Measurements from ENCODE around the gene NEUROD1.

The NEUROD1 gene

DNA sequence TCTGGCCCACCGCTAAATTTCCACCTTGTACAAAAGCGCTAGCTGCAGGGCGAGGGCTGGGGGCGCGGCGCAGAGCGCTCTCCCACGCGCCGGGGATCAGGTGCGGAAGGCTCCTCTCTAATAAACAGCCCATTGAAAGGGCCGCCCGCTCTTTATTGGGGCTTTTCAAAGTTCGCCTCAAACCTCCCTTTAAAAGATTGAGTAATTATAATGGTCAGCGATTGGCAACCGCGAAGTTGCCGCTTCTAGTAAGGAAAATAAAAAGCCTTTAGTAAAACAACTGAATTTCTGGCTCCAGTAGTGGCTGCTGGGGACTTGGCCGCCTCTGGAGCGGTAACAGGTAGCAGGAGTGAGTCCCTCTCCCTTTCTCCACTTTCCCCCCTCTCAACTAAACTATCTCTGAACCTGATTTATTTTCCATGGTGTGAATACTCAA, 755 bp downstream of the NEUROD1 start:
- DNase-seq: no peak

DNA sequence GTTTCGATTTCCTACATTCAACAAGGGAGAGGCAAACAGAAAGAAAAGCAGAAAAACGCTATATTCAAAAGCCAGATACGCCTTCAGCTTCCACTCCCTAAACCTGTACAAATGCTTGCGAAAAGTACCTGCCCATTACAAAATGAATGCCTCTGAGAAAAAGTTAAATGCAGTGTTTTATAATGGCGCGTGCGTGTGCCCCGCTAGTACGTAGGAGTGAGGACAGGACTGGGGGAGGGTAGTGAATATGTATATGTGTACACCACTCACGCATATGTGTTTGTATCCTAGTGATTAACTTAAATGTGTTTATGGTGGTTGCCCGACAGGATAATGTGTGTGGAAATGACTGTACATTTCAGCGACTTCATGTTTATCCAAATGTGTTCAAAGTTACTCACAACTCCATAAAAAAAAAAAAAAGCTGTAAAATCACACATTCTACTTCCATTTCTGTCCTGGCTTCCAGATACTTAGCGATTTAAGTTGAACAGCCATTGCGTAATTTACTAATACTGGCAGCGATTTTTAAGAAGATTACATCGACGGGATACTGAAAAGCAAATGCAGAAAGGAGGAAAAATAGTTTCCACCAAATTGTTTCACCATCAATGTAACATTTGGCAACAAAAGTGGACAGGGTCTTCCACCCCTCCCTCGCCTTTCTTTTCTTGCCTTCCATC, 1.3 kb downstream of the NEUROD1 start:
- DNase-seq: no peak

DNA sequence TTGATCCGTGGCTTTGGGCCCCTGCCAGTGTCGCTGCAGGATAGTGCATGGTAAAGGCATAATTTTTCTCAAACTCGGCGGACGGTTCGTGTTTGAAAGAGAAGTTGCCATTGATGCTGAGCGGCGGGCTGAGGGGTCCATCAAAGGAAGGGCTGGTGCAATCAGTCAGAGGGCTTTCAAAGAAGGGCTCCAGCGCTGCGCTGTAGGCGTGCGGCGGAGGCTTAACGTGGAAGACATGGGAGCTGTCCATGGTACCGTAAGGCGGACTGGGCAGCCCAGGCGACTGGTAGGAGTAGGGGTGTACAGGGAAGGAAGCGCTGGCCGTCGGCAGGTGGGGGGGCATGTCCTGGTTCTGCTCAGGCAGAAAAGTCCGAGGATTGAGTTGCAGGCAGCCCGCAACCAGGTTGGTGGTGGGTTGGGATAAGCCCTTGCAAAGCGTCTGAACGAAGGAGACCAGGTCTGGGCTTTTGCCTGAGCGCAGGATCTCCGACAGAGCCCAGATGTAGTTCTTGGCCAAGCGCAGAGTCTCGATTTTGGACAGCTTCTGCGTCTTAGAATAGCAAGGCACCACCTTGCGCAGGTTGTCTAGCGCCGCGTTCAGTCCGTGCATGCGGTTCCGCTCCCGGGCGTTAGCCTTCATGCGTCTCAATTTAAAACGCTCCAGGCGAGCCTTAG, 2.3 kb downstream of the NEUROD1 start:
- DNase-seq: peak; percentile 65

DNA sequence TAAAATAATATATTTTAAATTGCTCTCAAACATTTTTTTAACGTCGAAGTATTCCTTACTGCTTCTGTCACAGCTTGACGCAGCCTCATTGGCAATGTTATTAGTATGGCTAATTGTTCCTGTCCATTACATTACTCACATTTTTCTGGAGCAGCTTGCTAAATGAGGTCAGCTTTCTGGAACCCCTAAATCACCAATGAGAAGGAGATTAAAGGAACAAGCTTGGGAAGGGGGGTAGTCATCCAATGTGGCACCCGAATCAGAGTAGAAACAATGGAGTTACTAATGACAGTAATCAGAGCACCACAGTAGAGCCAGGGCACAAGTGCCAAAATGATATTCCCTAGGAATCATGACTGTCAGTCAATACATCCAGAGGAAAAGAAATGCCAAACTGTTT, 5.1 kb downstream of the NEUROD1 start:
- DNase-seq: peak; percentile 91

DNA sequence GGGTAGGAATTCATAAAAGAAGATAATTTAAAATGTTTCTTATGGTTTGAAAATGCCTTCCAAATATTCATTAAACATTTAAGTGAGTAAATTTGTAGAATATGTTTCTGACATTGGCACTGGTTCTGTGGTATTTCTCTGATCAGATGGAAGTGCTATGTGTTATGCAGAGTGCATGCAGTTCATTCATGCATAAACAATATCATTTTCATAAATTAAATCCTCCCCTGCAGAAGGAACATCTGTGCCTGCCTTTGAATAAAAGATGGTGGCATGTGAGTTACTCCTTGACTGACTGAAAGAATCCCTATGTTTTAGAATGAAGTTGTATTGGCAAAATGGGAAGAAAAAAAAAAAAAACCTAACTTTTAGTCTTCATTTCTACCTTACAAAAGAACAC, 5.9 kb downstream of the NEUROD1 start:
- DNase-seq: peak; percentile 88

DNA sequence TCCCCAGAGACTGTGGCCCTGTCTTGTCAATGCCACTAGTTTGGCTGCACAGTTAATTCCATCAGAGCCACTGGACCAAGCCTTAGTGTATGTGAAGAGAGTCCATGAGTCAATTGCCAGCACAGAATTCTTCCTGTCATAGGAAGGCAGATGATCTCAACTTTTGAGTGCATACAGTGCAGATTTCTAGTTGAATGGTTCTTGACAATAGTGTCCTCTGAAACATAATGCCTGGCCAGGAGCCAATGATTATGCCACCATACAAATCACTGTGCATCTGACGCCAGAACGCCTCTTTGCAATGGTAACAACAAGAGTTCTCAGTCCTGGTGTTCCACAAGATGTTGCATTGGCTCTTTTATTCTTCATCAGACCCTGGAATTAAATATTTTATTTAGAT, 7.1 kb downstream of the NEUROD1 start:
- peak; percentile 94 for DNase-seq

DNA sequence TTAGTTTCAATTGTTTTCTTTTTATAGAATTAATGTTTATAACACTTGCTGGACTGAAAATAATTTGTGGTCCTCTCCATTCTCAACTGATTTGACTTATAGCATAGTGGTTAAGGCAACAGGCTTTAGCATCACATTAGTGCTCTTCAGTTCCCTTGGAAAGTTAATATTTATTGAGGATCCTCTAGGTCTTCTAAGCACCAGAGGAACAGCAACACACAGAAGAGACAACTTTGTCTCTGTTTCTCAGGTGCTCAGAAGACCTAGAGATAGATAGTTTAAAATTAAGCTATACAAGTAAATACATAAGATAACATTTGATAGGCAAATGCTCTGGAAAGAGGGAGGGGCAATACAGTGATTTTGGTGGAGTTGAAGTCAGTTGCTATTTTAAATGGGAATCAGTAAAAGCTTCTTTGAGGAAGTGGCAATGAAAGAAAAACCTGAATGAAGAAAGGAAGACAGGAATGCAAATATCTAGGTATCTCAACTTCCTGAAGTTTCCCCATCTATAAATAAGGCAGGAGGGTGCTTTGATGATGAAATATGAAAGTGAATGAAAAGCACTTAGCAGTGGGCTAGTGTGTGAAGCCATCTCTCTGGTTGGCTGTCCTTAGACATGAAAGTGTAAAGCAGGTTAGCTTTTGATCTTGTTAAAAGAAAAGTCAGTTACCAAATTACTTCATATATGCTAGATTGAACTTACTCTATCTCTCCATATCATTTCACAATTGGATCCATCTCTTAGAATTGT, 7.9 kb downstream of the NEUROD1 start:
- DNase-seq: no peak

DNA sequence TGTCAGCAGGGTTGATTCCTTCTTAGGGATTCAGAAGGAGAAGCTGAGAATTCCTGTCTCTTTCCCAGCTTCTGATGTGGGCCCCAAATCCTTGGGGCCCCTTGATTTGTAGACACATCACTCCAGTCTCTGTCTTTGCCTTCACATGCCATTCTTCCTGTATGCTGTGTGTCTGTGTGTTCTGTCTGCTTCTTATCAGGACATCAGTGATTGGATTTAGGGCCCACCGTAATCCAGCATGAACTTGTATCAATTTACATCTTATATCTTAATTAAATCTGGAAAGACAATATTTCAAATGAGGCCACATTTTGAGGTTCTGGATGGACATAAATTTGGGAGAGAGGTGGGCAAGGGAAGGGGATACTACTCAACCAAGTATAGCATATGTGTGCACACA, 9.7 kb downstream of the NEUROD1 start:
- no peak for DNase-seq

DNA sequence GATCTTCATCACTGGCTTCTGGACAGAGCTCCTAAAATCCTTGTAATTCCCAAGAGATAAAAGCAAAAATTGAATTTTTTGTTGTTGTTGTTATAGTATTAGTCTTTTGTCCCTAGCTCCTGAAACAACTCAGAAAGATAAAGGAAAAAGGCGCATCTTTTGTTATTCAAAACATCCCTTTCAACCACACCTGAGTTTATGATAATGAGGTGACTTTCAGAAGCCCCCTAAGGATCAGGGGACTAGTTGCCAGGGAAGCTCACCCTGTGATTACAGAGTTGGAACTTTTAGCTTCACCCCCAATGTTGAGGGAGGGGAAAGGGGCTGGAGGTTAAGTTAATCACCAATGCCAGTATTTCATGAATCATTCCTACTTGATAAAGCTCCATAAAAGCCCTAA, 13.1 kb downstream of the NEUROD1 start:
- DNase-seq: no peak

DNA sequence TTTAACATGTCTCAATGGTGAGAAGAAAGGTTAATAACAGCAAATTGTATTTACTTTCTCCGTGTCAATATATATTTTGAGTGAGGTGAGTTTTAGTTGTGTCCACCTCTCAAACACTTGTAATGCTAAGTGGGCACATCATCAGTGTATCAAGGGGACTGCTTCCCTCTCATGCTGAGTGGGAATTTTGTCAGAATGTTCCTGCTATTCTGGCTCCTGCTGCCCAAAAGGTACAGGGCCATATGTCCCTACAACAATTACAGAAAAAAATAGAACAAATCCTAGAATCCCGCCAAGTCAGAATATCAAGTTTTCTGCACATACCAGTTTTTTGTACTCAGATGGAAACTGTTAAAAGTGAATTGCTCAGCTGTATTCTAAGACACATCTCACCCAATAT, 18.0 kb downstream of the NEUROD1 start:
- no peak for DNase-seq

DNA sequence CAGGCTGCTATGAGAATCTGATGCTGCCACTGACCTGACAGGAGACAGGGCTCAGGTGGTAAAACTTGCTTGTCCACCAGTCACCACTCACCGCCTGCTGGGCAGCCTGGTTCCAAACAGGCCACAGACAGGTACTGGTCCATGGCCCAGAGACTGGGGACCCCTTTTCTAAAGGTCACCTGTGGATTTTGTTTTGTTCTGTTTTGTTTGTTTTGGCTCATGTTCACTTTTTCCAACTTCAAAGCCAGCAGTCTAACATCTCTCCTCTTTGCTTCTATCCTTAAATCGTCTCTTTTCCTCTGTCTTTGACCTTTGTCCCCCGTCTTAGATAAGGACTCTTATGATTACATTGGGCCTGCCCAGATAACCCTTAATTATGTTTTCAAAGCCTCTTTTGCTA, 20.1 kb downstream of the NEUROD1 start:
- no peak for DNase-seq

DNA sequence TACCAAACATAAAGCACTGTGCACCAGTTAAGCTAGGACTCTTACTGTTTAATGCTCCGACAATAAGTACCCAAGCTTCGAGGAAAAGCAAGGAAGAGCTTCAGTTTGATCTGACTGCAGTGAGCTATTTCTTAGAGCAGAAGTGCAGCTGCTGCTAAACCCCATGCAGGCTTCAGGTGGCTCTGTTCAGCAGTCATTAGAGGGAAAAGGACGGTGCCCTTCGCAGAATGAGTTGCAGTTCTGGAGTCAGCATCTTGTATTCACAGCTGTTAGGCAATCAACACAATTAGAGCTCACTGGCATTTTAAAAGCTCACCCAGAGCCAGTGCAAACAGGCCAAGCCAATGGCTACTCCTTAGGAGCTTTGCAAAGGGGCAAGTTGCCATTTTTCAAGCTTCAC, 21.9 kb downstream of the NEUROD1 start:
- peak; percentile 48 for DNase-seq

DNA sequence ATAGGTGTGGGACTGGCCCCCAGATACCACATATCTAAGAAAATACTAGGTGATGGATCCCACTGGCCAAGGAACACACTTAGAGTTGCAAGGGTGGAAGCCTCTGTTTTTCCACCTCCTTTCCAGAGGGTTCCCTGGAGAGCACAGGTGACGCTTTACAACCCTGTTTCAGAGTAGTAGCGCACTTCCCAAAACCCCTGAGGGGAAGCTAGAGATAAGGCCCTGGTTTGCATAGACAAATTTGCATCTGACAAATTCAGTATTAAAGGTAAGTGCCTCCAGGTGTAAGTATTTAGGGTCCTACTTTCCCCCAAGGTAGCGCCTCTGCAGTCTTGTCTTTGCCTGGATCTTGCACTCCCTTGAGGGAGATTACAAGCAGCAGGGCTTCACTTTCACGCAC, 22.9 kb downstream of the NEUROD1 start:
- no peak for DNase-seq

DNA sequence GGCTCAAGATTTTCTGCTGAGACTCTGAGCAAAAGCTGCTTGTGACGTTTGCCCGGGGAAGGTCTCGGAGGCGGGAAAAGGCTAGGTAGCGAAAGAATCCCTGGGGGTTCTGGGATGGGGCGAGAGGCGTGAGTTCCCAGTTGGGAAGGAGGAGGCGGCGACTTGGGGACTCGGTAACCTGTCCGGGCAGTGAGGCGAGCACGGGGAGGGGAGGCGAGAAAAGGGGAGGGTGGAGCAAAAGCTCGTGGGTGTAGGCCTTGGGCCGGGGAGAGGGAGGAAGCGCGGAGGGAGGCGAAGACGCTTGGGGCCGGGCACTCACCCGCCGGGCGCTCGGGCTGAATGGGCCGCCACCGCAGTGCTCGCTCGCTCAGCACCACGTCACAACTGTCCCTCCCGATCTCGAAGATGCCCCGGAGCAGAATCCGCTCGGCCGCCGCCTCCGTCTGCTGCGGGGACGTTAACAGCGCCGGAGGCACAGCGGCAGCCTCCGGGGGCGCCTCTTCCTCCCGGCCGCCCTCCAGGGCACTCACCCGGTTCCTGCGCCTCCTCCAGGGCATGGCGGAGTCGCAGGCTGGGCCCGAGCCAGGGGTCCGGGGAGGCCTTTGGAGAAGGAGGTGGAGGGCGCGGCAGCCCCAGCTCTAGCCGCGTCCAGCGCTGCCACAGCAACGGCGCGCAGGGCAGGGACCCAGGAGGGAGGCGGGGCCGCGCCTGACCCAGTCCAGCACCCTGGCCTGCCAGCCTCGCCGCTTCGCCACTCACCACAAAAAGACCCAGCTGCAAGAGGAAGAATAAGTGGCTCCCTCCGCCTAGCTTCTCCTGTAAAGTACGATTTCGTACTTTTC, 23.6 kb downstream of the NEUROD1 start, which contains the start of gene CERKL:
TSS of gene CERKL (minus strand) at position 656 of the 842 bp plus-strand sequence. CDS start at position 557, 99 bp downstream.
- DNase-seq: no peak

DNA sequence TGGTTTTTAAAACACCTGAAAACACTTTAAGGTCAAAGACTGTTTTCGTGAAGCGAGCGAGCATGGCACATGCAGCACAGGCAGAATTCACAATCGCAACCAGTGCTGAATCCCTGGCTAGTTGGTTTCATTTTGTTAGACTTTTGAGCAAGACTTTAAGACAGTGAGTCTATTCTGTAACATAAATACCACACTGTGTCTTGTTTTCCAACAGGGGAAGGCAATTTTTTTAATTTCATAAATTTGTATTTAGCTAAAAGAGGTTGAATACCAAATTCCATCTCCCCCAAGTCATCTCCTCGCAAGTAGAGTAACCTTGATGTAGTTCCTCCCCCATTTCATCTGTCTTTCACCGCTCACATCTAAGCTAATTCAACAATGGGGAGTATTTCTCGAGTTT, 24.8 kb downstream of the NEUROD1 start:
- no peak for DNase-seq

DNA sequence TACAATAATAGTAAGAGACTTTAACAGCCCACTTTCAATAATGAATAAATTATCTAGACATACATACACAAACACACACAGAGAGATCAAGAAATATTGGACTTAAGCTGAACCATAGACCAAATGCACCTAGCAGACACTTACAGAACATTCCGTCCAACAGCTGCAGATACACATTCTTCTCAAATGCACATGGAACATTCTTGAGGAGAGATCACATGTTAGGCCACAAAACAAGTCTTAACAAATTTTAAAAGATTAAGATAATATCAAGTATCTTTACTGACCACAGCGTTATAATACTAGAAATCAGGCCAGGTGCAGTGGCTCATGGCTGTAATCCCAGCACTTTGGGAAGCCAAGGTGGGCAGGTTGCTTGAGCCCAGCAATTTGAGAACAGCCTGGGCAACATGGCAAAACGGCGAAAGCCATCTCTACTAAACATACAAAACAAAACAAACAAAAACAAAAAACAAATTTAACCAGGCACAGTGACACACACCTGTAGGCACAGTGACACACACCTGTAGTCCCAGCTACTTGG, 30.8 kb downstream of the NEUROD1 start:
- DNase-seq: no peak

DNA sequence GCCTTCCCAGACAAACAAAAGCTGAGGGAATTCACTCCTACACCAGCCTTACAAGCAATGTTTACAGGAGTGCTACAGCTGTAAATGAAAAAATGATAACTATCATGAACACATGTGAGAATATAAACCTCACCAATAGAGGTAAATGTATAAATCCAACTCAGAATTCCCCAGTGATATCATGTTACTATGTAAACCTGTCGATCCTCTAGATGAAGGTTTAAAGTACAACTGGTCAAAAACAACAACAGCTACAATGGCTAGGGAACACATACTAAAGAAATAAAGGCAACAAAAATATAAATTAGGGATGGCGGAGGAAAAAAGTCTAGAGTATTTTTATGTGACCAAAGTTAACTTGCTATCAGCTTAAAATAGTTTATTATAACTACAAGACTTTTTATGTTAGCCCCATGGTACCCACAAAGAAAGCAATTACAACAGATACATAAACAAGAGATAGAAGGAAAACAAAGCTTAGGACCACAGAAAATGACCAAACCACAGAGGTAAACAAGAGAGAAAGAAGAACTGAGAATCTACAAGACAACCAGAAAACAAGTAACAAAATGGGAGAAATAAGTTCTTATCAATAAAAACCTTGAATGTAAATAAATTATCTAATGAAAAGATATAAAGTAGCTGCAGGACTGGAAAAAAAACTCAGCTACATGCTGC, 31.7 kb downstream of the NEUROD1 start:
- no peak for DNase-seq

DNA sequence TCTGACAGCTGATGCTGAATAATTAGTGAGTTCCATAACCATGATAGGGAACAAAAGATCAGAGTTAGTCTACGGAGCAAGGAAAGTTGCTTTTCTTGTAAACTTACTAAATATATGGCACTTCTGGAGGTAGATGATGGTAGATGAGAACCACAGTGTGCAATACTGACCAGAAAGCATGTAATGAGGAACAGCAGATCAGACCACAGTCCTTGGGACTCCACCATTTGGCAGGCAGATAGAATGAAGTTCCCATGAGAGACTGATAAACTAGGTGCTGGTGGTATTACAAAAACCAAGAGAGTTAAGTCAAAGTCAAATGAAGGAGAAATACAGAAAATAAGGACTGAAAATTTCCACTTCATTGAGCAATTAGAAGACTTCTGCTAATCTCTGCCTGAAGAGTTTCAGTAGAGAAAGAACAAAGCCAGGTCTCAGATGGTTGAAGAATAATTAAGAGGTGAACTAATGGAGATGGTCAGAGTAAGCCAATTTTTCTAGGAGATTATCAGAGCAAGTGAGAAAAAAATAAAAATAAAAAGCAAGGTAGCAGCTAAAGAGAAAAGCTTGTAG, 33.8 kb downstream of the NEUROD1 start:
- no peak for DNase-seq

DNA sequence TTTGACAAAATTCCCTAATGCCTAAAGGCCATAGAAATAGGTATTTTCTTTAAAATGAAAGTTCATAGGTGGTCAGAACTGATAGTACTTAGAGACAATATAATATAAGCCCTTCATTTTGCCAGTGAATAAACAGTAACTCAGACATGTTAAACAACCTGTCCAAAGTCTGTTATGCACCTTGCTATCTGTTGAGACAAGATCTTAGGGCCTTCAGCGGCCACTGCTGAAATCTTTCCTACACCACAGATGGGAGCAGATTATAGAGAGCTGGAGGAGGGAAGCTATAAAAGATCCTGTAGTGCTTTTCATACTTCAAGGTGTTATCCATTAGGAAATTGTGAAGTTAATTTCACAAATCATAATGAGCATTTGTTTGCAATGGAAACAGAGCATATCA, 37.2 kb downstream of the NEUROD1 start:
- DNase-seq: no peak

DNA sequence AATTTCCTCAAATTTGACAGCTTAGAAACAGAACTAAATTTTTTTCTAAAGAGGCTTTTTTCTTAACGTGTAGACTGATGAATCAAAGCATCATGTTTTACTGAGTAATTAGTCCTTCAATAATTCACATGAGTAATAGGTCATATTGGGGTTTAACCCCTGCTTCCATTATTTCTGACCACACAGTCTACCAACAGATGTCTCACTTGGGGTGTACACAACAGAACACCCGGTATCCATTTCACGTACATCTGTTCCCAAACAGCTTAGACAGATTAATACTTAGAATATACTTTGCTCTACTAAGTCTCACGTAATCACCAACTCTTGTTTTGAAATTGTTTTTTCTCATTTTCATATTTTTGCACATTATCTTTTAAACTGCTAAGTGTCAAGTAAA, 38.2 kb downstream of the NEUROD1 start:
- peak; percentile 43 for DNase-seq

DNA sequence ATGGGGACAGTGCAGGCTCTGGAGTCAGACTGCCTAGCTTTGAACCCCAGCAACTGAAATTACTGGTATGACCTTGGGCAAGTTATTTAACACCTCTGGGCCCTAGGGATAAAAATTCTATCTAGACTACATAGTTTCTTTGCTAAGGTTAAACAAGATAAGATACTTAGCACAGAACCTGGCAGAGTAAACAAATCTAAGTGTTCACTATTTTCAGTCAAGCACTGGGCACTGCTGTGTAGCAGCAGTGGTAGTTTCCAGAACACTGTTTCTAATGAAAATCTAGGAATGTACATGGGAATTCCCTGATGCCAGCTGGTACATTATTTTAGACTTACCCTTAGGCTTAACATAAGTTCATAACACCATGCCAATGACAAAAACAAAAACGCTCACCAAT, 40.6 kb downstream of the NEUROD1 start:
- no peak for DNase-seq
